ENCODE measurements around the gene NPS. TPM values are rescaled to one million over a fixed set of nuclear protein-coding genes. Genes with fewer than 3 reads are reported as not detected.

The NPS gene
- total RNA-seq, 4 donors from 2014 or later, result not detected

DNA sequence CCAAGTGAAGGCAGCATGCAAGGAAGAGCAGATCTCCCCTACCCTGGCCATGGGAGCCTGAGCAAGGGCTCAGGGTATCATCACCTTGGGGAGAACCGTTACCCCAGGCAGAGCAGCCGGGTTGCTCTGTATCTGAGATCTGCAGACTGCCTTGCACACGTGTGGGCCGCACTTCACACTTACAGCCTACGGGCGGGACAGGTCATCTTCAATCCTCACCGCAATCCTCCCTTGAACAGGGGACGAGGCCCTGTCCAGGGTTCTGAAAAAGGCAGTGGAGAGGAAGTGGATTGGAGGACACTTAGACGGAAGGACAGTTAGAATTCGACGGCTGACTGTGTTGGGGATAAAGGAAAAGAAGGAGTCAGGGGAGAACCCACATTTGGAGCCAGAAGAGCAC lies 51.4 kb downstream of the NPS start:
- DNase-seq, result no peak
- 26 to 39% methylated on average over 4 to 9 of the region's 11 CpGs for WGBS, 2 donors
- Histone ChIP-seq H3K36me3 (no peaks in the 10 kb centered on the region), H3K27ac (no peak overlapping the region), H3K27me3 (no peaks in the 10 kb centered on the region), H3K4me3 (no peak overlapping the region), H3K4me1 (no peaks in the 10 kb centered on the region), H3K9me3 (no peaks in the 10 kb centered on the region)
- TF ChIP-seq, protein P1, sequence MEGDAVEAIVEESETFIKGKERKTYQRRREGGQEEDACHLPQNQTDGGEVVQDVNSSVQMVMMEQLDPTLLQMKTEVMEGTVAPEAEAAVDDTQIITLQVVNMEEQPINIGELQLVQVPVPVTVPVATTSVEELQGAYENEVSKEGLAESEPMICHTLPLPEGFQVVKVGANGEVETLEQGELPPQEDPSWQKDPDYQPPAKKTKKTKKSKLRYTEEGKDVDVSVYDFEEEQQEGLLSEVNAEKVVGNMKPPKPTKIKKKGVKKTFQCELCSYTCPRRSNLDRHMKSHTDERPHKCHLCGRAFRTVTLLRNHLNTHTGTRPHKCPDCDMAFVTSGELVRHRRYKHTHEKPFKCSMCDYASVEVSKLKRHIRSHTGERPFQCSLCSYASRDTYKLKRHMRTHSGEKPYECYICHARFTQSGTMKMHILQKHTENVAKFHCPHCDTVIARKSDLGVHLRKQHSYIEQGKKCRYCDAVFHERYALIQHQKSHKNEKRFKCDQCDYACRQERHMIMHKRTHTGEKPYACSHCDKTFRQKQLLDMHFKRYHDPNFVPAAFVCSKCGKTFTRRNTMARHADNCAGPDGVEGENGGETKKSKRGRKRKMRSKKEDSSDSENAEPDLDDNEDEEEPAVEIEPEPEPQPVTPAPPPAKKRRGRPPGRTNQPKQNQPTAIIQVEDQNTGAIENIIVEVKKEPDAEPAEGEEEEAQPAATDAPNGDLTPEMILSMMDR (IDR thresholded peaks at IDR 0.05), result no peak
- TF ChIP-seq POLR2A (IDR thresholded peaks at IDR 0.05), result no peak
- intact Hi-C loops (cut with DNase I), result no loop called here

Other genes starting within 250 kb of the NPS start
- 1 to 10 TPM in 1 of 4 donors, under 1 TPM in 3; 0.12 to 1.5 (median 0.56) TPM for gene FOXI2, start 187.9 kb downstream of the NPS start, total RNA-seq